ENCODE data around the gene HFE. TPM values are rescaled to one million over a fixed set of nuclear protein-coding genes. Genes with fewer than 3 reads are reported as not detected.
A peak's percentile ranks its signal among the peaks of the same experiment; 100 is the strongest.

Gene HFE
- total RNA-seq, 2 donors from 2014 or later, result 1.8 to 2.1 TPM

DNA sequence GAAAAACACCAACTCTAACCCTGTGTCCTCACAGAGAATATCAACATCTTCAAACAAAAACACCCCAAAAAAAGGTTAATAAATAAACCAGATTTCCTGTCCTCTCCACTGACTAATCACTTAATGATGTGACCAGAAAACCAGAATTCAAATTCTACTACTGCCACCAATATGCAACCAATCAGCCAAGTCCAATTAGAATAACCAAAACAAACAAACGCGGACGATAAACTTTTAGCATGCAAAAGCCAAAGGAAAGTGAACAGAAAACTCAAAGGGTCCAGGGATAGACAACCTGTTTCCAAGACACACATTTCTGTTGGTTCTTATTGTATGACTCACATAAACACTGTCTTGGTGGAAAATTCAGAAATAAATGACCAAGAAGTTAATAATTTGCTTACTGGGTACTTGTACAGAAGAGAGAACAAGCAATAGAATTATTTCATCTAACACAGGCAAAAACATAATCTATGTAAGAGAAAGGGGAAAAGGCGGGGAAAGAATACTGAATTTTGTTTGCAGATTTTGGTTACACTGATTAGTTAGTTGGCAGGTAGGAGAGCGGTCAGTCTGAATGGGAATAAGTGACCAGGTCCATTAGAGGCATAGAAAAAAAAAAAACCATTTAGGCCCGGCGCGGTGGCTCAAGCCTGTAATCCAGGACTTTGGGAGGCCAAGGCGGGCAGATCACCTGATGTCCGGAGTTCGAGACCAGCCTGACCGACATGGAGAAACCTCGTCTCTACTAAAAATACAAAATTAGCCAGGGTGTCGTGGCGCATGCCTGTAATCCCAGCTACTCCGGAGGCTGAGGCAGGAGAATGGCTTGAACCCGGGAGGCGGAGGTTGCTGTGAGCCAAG, 34.1 kb downstream of the HFE start:
- no peak for DNase-seq
- H3K27me3 ChIP-seq (ENCODE audit: control insufficient read depth, insufficient read depth, low read length, poor library complexity, severe bottlenecking), result no peaks in the 10 kb centered on the region
- no peaks in the 10 kb centered on the region for H3K9me3 Mint-ChIP-seq
- no peaks in the 10 kb centered on the region for H3K27me3 Mint-ChIP-seq (ENCODE audit: insufficient read depth)
- WGBS, 2 experiments (ENCODE audit: insufficient coverage in 1 of 2, insufficient read length in 1 of 2), result 93 to 98% methylated on average over 15 to 18 of the region's 18 CpGs
- peak overlapping the region; percentile 100 for H3K27ac Mint-ChIP-seq
- peaks cover 16% of the 10 kb centered on the region for H3K4me1 Mint-ChIP-seq
- no peaks in the 10 kb centered on the region for H3K9me3 ChIP-seq (ENCODE audit: control insufficient read depth, low read length)
- H3K36me3 Mint-ChIP-seq (ENCODE audit: low read depth), result no peaks in the 10 kb centered on the region
- no peak overlapping the region for H3K27ac ChIP-seq (ENCODE audit: low read depth, low read length)
- H3K36me3 ChIP-seq (ENCODE audit: control insufficient read depth, insufficient read depth, low read length), result no peaks in the 10 kb centered on the region
- H3K4me1 ChIP-seq (ENCODE audit: control insufficient read depth, insufficient read depth, low read length), result no peaks in the 10 kb centered on the region
- H3K9ac ChIP-seq (ENCODE audit: extremely low read depth, low read length, poor library complexity, severe bottlenecking), result no peak overlapping the region
- TF ChIP-seq, protein P1, sequence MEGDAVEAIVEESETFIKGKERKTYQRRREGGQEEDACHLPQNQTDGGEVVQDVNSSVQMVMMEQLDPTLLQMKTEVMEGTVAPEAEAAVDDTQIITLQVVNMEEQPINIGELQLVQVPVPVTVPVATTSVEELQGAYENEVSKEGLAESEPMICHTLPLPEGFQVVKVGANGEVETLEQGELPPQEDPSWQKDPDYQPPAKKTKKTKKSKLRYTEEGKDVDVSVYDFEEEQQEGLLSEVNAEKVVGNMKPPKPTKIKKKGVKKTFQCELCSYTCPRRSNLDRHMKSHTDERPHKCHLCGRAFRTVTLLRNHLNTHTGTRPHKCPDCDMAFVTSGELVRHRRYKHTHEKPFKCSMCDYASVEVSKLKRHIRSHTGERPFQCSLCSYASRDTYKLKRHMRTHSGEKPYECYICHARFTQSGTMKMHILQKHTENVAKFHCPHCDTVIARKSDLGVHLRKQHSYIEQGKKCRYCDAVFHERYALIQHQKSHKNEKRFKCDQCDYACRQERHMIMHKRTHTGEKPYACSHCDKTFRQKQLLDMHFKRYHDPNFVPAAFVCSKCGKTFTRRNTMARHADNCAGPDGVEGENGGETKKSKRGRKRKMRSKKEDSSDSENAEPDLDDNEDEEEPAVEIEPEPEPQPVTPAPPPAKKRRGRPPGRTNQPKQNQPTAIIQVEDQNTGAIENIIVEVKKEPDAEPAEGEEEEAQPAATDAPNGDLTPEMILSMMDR (conservative IDR thresholded peaks at IDR 0.05), result no peak
- H3K4me3 Mint-ChIP-seq, result no peak overlapping the region
- H3K4me3 ChIP-seq (ENCODE audit: low read length), result no peak overlapping the region

DNA sequence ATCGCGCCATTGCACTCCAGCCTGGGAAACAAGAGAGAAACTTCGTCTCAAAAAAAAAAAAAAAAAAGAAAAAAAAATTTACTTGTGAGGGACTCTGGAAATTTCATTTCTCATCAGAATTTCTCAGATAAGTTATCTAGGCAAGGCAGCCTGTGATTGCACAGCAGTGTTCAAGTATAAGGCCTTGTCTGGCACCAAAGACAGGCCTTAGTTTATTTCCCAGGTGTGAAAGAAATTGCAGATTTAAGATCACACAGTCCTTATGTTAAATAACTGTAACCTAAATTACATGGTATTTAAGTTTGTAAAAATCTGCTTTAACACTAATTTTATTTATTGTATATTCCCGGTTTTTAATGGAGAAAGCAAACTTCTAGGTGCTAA, 34.8 kb downstream of the HFE start:
- Histone ChIP-seq H3K9me3 (ENCODE audit: control insufficient read depth, low read length) (no peaks in the 10 kb centered on the region), H3K36me3 (ENCODE audit: control insufficient read depth, insufficient read depth, low read length) (no peaks in the 10 kb centered on the region), H3K27me3 (ENCODE audit: control insufficient read depth, insufficient read depth, low read length, poor library complexity, severe bottlenecking) (no peaks in the 10 kb centered on the region), H3K9ac (ENCODE audit: extremely low read depth, low read length, poor library complexity, severe bottlenecking) (peak overlapping the region; percentile 98), H3K27ac (ENCODE audit: low read depth, low read length) (peak overlapping the region; percentile 97), H3K4me1 (ENCODE audit: control insufficient read depth, insufficient read depth, low read length) (no peaks in the 10 kb centered on the region), H3K4me3 (ENCODE audit: low read length) (peak overlapping the region; percentile 98)
- DNase-seq, result no peak
- H3K4me3 Mint-ChIP-seq, result peak overlapping the region; percentile 100
- TF ChIP-seq, protein P1 (conservative IDR thresholded peaks at IDR 0.05), result no peak
- no peaks in the 10 kb centered on the region for H3K27me3 Mint-ChIP-seq (ENCODE audit: insufficient read depth)
- 91% methylated on average over 4 of the region's 4 CpGs; no CpG with 5 or more reads in 1 of the 2 experiments for WGBS, 2 experiments (ENCODE audit: insufficient coverage in 1 of 2, insufficient read length in 1 of 2)
- H3K4me1 Mint-ChIP-seq, result peaks cover 22% of the 10 kb centered on the region
- no peaks in the 10 kb centered on the region for H3K9me3 Mint-ChIP-seq
- peak overlapping the region; percentile 100 for H3K27ac Mint-ChIP-seq
- H3K36me3 Mint-ChIP-seq (ENCODE audit: low read depth), result no peaks in the 10 kb centered on the region

DNA sequence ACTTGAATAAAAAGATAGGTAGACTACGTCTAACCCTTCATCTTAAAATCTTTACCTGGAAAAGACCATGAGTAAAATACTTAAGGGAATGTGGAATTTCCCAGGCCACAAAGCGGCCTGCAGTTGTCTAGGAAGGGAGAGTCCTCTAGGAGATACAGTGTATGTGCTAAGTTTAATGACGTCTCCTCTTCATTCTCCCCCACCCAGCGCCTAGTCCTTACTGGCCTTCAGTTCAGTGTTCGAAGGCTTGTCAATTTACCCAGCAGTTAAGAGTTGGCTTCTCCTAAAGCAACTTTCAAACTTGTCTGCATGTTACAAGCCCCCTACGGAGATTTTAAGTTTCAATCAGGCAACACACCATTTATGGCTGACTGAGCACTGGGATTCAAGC, 35.2 kb downstream of the HFE start:
- TF ChIP-seq, protein P1 (conservative IDR thresholded peaks at IDR 0.05), result no peak
- Histone ChIP-seq H3K4me3 (ENCODE audit: low read length) (peak overlapping the region; percentile 98), H3K36me3 (ENCODE audit: control insufficient read depth, insufficient read depth, low read length) (no peaks in the 10 kb centered on the region), H3K9me3 (ENCODE audit: control insufficient read depth, low read length) (no peaks in the 10 kb centered on the region), H3K27me3 (ENCODE audit: control insufficient read depth, insufficient read depth, low read length, poor library complexity, severe bottlenecking) (no peaks in the 10 kb centered on the region), H3K4me1 (ENCODE audit: control insufficient read depth, insufficient read depth, low read length) (no peaks in the 10 kb centered on the region), H3K9ac (ENCODE audit: extremely low read depth, low read length, poor library complexity, severe bottlenecking) (peak overlapping the region; percentile 98), H3K27ac (ENCODE audit: low read depth, low read length) (peak overlapping the region; percentile 97)
- peak; percentile 79 for DNase-seq
- WGBS, 2 experiments (ENCODE audit: insufficient coverage in 1 of 2, insufficient read length in 1 of 2), result 47 to 48% methylated on average over 3 to 6 of the region's 6 CpGs
- Mint-ChIP-seq H3K36me3 (ENCODE audit: low read depth) (no peaks in the 10 kb centered on the region), H3K27ac (peak overlapping the region; percentile 100), H3K9me3 (no peaks in the 10 kb centered on the region), H3K4me1 (peaks cover 26% of the 10 kb centered on the region), H3K4me3 (peak overlapping the region; percentile 100), H3K27me3 (ENCODE audit: insufficient read depth) (no peaks in the 10 kb centered on the region)

All from endodermal cell (in vitro differentiated cells).